ENCODE results near the gene PRRX2.

DNA sequence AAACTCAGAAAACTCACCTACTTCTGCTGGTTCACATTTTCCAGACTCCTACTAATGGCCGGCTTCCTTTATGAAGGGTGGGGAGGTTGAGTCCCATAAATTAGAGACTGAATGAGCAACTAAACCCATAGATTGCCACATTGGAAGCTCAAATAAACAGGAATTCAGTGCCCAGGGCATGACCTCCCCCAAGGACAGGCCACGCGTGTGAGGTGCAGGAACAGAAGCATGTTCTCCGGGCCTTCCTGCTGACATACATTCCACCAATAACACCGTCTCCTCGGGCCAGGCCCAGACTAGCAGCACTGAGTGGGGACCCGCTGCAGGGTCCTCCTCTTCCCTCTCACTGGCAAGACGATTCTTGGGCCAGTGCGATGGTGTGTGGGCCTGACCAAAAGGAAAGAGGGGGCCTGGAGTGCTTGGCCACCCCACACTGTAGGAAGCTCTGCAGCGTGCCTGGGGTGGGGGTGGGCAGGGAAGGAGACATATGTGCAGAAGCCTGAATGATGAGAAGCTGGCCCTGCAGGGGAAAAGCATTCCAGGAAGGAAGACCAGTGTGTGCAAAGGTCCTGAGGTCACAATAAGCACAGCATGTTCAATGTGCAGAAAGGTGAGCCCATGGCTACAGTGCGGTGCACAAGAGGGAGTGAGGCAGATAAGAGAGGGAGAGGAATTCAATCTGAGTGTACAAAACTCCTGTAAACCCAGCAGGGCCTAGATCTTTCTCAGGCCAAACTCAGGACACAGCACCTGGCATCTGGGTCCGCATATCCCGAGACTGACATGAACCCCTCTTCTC, 75.4 kb downstream of the PRRX2 start:
- TF ChIP-seq, protein P1, sequence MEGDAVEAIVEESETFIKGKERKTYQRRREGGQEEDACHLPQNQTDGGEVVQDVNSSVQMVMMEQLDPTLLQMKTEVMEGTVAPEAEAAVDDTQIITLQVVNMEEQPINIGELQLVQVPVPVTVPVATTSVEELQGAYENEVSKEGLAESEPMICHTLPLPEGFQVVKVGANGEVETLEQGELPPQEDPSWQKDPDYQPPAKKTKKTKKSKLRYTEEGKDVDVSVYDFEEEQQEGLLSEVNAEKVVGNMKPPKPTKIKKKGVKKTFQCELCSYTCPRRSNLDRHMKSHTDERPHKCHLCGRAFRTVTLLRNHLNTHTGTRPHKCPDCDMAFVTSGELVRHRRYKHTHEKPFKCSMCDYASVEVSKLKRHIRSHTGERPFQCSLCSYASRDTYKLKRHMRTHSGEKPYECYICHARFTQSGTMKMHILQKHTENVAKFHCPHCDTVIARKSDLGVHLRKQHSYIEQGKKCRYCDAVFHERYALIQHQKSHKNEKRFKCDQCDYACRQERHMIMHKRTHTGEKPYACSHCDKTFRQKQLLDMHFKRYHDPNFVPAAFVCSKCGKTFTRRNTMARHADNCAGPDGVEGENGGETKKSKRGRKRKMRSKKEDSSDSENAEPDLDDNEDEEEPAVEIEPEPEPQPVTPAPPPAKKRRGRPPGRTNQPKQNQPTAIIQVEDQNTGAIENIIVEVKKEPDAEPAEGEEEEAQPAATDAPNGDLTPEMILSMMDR (IDR thresholded peaks at IDR 0.05; ENCODE audit: low read depth, low read length, poor library complexity, severe bottlenecking), result no peak
- TF ChIP-seq EZH2phosphoT487 (IDR thresholded peaks at IDR 0.05; ENCODE audit: borderline replicate concordance, low read length), result no peak

Data from DOHH2 (cell line).